GM12873 (cell line): ENCODE measurements around the gene GALNT10.

Experiments used
- TF ChIP-seq, protein P1 (sequence below): IDR thresholded peaks from 2 replicates; pipeline ENCODE4 v1.5.1; 2012; ENCODE audit warnings: low read depth, mild to moderate bottlenecking, moderate library complexity, low read length, control low read depth; ENCODE audit not compliant: insufficient read depth; ENCODE audit errors: missing control alignments

Gene GALNT10

DNA sequence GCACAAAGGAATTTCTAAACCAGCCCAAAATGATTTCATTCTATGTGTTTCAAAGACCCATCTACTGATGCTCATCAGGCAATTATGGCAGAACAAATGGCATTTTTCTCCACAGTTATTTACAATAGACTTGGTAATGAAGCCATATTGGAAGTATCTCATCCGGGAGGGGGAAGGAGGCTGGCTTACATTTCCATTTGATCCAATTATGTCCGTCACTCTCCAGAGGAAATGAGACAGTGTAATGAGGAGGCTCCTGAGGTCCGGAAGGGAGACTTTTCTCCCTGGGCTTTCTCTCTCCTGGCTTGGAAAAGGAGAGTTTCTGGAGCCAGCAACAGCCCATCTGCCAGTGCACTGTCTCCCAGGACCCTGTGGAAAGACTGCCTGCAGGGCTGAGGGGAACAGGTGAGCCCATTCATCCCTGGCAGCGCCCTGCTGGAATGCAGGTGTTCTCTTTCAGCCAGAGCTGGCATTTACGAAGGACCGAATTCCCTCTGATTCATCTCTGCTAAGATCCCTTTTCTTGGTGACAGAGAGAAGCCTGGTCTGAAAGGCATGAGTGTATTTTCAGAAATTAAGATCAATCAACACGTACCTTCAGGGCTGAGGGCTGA lies 200.3 kb downstream of the GALNT10 start:
- TF ChIP-seq, protein P1, sequence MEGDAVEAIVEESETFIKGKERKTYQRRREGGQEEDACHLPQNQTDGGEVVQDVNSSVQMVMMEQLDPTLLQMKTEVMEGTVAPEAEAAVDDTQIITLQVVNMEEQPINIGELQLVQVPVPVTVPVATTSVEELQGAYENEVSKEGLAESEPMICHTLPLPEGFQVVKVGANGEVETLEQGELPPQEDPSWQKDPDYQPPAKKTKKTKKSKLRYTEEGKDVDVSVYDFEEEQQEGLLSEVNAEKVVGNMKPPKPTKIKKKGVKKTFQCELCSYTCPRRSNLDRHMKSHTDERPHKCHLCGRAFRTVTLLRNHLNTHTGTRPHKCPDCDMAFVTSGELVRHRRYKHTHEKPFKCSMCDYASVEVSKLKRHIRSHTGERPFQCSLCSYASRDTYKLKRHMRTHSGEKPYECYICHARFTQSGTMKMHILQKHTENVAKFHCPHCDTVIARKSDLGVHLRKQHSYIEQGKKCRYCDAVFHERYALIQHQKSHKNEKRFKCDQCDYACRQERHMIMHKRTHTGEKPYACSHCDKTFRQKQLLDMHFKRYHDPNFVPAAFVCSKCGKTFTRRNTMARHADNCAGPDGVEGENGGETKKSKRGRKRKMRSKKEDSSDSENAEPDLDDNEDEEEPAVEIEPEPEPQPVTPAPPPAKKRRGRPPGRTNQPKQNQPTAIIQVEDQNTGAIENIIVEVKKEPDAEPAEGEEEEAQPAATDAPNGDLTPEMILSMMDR, result no peak

DNA sequence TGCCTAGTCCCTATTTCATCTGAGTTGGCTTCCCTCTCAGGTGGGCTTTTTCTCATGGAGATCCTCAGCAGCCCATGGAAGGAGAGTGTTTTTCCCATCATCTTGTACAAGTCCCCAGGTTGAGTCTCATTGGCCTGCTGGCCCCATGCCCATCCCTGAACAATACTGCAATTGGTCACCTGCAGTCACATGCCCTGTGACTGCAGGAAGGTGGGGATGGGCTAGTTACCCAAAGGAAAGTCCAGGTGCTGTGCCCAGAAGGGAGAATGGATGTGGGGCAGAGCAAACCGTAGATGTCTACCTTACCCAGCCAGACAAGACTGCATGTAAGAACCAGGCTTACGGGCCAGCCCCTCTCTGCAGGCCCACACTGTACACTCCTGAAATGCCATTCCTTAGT lies 201.3 kb downstream of the GALNT10 start:
- TF ChIP-seq, protein P1, result no peak

DNA sequence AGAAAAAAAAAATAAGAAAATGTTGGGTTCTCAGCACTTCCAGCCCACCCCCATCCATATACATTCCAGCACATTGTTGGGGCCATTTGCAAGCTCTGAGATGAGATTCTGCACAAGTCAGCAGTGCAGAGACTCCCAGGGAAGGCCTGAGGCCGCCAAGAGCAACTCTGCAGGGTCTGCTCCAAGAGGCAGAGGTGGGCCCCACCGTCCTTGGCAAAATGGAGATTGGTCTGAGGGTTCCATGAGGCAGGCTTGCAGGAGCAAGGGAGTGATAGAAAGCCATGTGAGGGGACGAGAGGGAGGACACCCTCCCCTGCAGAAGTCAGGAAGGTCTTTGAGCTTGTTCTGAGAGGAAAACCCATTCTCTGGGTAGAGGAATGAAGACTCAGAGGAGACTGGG lies 203.3 kb downstream of the GALNT10 start:
- TF ChIP-seq, protein P1, result no peak

DNA sequence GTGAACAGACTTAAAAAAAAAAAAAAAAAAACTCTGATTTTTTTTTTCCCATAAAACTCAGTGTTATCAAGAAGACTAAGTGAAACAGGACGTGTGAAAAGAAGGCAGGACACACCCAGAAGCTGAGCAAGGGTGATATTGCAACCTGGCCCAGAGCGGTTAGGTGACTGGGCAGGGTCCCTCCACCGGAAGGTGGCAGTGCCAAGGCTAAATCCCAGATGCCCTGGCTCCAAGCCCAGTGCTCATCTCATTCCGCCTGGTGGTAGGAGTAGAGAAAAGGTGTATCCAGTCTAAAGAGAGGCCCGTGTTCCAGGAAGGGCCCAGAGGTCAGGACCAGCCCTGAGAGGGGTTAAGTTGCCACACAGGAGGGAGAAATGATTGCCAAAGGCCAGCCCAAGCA lies 203.8 kb downstream of the GALNT10 start:
- TF ChIP-seq, protein P1, result no peak

DNA sequence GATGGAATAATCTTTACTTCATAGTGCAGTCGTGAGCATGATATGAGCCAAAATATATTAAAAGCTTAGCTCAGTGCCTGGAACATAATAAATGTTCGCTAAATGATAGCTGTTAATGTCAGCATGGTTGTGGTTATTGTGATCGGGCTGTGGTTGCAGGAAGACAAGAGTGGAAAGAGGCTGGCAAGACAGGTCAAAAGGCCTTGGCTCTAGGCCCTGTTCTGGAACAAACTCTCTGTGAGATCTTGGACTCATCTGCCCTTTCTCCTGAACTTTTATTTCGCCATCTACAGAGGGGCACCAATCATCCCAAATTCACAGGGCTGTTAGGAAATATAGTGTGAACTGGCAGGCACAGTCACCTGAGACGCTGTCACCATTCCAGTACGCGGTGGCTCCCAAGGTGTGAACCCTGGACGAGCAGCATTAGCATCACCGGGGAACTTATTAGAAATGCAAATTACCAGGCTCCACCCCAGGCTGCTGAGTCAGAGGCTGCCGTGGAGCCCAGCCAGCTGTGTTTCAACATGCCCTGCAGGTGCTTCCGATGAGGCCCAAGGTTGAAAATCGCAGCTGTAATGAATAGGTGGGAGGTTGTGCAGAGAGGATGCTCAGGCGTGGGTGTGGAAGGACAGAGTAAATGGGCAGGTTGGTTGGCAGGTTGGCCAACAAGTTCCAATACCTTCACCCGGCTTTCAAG lies 205.0 kb downstream of the GALNT10 start:
- TF ChIP-seq, protein P1, result no peak

DNA sequence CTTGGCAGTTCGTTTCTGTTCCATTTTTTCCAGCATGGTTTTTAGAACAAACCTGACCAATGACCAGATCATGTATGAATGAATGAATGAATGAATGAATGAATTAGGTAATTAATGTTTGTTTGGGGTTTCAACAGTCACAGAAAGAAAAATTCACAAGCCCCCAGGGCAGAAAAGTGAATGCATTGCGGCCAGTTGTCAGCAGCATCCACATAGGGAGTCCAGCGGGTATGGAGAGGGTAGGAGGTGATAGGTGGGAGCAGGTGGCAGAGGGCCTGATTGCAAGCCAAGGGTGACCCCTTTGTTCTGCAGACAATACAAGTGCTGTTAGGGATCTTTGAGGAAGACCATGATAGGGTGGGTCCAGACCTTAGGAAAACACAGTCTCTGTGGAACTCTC lies 205.6 kb downstream of the GALNT10 start:
- TF ChIP-seq, protein P1, result no peak

DNA sequence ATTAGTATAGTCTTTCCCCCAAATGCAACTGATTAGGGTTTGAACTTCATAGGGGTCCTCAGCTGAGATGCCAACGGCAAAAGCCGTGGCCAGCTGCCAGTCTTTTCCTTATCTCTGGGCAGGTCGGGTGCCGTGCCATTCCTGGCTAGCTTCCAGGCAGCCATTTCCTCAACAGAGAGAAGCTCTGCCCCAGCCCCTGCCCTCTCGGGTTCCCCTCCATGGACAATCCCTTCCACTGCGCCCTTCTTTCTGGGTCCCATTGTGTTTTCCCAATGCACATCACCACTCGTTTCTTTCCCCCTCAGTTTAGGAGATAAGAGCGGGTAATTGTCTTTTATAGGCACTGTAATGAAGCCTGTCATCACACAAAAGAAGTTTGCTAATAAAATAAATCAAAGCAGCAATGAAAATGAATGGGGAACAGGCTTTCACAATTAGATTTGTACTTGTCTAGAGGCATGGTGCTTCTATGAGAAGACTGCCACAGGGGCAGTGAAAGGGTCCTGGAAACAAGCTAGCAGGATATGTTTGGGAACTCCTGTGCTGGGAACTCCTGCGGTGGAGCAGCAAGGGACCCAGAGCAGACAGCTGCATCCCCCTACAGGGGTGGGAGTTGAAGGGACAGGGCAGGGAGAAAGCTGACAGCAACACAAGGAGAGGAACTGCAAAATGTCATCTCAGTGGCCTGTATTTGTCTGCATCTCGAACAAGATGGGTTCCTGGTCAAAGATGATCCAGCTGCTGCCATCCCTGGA lies 207.3 kb downstream of the GALNT10 start:
- TF ChIP-seq, protein P1, result no peak
